ENCODE data around the gene NR2C2.

Gene NR2C2

GRCh38 chr3:15063656-15064286 is 116.4 kb downstream of the NR2C2 start:
- no peak for DNase-seq (ENCODE audit: low read depth in 2 of 2)

GRCh38 chr3:15064299-15064834 is 117.0 kb downstream of the NR2C2 start:
- DNase-seq (ENCODE audit: low read depth in 2 of 2), result peak in 1 of 2 donors; percentile 7

GRCh38 chr3:15064835-15065549 is 117.6 kb downstream of the NR2C2 start, which contains the start of gene MRPS25:
TSS of gene MRPS25 (minus strand) at chr3:15065315. CDS start at chr3:15065194, 121 bp downstream.
- peak; percentile 85 to 90 for DNase-seq (ENCODE audit: low read depth in 2 of 2)

- no peak for DNase-seq (ENCODE audit: low read depth in 2 of 2)
Measured at GRCh38 chr3:15065550-15066007, 118.2 kb downstream of the NR2C2 start.

- DNase-seq (ENCODE audit: low read depth in 2 of 2), result no peak
Measured at GRCh38 chr3:15066467-15066866, 119.1 kb downstream of the NR2C2 start.

- DNase-seq (ENCODE audit: low read depth in 2 of 2), result no peak
Measured at GRCh38 chr3:15069441-15069840, 122.1 kb downstream of the NR2C2 start.

GRCh38 chr3:15071699-15072098 is 124.3 kb downstream of the NR2C2 start:
- no peak for DNase-seq (ENCODE audit: low read depth in 2 of 2)

GRCh38 chr3:15074500-15074899 is 127.1 kb downstream of the NR2C2 start:
- DNase-seq (ENCODE audit: low read depth in 2 of 2), result no peak

- DNase-seq (ENCODE audit: low read depth in 2 of 2), result no peak
Measured at GRCh38 chr3:15079091-15079490, 131.7 kb downstream of the NR2C2 start.

- no peak for DNase-seq (ENCODE audit: low read depth in 2 of 2)
Measured at GRCh38 chr3:15081960-15082664, 134.7 kb downstream of the NR2C2 start.

- DNase-seq (ENCODE audit: low read depth in 2 of 2), result no peak
Measured at GRCh38 chr3:15083252-15083651, 135.9 kb downstream of the NR2C2 start.

GRCh38 chr3:15086263-15086662 is 138.9 kb downstream of the NR2C2 start:
- DNase-seq (ENCODE audit: low read depth in 2 of 2), result no peak

GRCh38 chr3:15086699-15087098 is 139.3 kb downstream of the NR2C2 start:
- no peak for DNase-seq (ENCODE audit: low read depth in 2 of 2)

GRCh38 chr3:15089201-15089600 is 141.8 kb downstream of the NR2C2 start:
- DNase-seq (ENCODE audit: low read depth in 2 of 2), result no peak

- DNase-seq (ENCODE audit: low read depth in 2 of 2), result no peak
Measured at GRCh38 chr3:15091575-15091974, 144.2 kb downstream of the NR2C2 start.

- no peak for DNase-seq (ENCODE audit: low read depth in 2 of 2)
Measured at GRCh38 chr3:15092686-15093085, 145.3 kb downstream of the NR2C2 start.

GRCh38 chr3:15094187-15094875 is 146.9 kb downstream of the NR2C2 start:
- no peak for DNase-seq (ENCODE audit: low read depth in 2 of 2)

- no peak for DNase-seq (ENCODE audit: low read depth in 2 of 2)
Measured at GRCh38 chr3:15096046-15096445, 148.7 kb downstream of the NR2C2 start.

- DNase-seq (ENCODE audit: low read depth in 2 of 2), result peak; percentile 16 to 25
Measured at GRCh38 chr3:15097891-15098290, 150.5 kb downstream of the NR2C2 start.

Data from stimulated activated CD8-positive, alpha-beta memory T cell treated with anti-CD3 and anti-CD28 coated beads, Interleukin-15, amount 100 ng/mL, for 48 hours (primary cell).